Measurements from ENCODE around the gene KLF5.
"Not testable (repeated sequence)": the region's sequence is repeated elsewhere in the genome, so short reads cannot be mapped to it uniquely, and the experiment has no call there.

Gene KLF5

GRCh38 chr13:73058736-73059459 lies at the start of gene KLF5:
TSS of gene KLF5 (plus strand) at chr13:73059005. CDS start at chr13:73059328, 323 bp downstream.
- FAIRE-seq (peak; percentile 95), DNase-seq (ENCODE audit: insufficient read length, low spot score) (peak; percentile 97)

DNA sequence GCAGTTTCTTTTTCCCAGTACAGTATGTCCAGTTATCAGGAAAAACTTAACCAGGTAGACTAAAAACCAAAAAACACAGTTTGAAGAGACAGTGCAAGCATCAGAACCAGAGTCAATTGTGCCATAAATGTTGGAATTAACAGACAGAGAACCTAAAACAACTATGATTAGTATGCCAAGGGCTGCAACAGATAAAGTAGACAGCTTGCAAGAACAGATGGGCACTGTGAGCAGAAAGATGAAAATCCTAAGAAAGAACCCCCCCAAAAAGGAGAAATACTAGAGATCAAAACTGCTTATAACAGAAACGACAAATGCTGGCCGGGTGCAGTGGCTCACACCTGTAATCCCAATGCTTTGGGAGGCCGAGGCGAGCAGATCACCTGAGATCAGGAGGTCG lies 47.1 kb upstream of the KLF5 start:
- DNase-seq (ENCODE audit: insufficient read length, low spot score) = no peak
- no peak for FAIRE-seq

DNA sequence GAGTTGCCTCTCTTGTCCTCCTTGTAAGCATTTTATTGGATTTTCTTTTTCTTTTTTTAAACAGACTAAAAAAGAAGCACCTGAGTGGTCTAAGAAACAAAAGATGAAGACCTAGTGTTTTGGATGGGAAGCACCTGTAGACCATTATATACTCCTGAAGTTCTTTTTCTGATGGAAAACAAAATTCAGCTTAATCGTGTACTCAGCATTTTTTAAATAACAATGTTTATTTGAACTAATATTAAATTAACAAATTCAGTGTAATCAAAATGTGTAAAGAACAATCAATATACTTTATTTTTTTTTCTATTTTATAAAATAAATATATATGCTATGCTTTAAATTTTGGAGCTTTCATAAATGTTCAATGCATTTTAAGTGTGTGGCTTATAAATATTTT lies 43.0 kb upstream of the KLF5 start:
- FAIRE-seq (no peak), DNase-seq (ENCODE audit: insufficient read length, low spot score) (no peak)

GRCh38 chr13:73018336-73018735 lies 40.5 kb upstream of the KLF5 start:
- no peak for DNase-seq (ENCODE audit: insufficient read length, low spot score)
- FAIRE-seq = no peak

DNA sequence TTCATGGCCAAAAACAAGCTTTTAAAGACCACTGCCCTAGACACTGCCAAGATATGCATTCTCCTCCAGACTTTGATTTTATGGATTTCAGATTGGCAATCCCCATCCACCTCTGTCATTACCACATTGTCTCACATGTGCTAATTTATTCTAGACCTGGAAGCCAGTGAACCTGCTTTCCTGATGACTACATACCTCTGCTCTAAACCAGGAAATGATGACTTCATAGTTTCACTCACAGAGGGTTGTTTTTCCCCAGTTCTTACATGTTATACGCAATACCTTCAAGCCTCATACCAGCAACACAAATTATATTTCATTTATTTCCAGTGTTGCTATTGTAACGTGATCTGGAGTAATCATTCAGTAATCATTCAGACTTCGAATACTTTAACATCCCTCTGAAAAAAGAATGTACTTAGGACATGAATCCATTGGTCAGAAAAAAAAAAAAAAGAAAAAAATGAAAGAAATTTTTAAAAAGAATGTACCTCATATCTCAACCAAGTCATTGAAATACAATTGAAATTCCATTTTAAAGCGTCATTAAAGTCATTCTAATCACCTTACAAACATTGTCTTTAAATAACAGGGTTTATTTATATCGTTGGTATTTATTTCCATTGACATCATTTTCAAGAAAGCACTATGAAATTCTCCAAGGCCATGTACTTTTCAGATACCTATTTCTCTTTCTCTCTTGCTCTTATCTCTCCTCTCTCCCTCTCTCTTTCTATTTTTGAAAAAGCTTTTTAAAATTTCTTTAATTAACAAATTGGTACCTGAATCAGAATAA lies 33.4 kb upstream of the KLF5 start:
- no peak for DNase-seq (ENCODE audit: insufficient read length, low spot score)

DNA sequence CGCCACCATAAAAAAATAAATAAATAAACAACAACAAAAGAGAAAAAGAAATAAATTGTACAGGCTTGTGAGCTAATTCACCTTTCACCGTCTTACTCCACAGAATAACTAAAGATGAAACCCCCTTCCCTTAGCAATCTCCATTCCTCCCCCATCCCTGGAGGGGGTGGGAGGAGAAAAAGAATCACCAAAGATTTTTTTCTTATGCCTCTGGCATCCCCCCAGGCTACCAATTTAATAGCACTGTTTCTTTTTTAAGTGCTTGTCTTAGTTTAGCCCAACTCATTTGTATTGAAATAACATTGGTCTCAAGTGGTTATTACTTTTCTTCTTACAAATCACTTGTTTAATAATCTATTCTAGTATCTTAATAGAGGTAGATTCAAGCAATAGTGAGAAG lies 23.9 kb upstream of the KLF5 start:
- no peak for FAIRE-seq
- DNase-seq (ENCODE audit: insufficient read length, low spot score) = no peak

More for the DNA sequence above, 33.4 kb upstream of the KLF5 start:
- FAIRE-seq = no peak

GRCh38 chr13:73035660-73036059 lies 23.1 kb upstream of the KLF5 start:
- no peak for DNase-seq (ENCODE audit: insufficient read length, low spot score)

DNA sequence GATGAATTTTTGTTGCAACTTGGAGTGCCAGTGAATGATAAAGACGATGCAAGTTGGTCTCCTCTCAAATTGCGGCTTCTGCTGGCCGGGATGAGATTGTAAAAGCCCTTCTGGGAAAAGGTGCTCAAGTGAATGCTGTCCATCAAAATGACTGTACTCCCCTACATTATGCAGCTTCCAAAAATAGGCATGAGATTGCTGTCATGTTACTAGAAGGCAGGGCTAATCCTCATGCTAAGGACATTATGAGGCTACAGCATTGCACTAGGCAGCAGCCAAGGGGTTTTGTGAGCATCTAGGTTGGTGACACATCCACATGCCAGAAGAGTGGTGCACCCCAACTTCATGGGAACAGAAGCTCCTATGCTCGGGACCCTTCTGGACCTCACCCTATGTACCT lies 22.2 kb upstream of the KLF5 start:
- FAIRE-seq = no peak
- no peak for DNase-seq (ENCODE audit: insufficient read length, low spot score)

More at GRCh38 chr13:73035660-73036059, 23.1 kb upstream of the KLF5 start:
- FAIRE-seq = no peak

GRCh38 chr13:73038064-73038463 lies 20.7 kb upstream of the KLF5 start:
- DNase-seq (ENCODE audit: insufficient read length, low spot score) (no peak), FAIRE-seq (no peak)

- DNase-seq (ENCODE audit: insufficient read length, low spot score) (no peak), FAIRE-seq (no peak)
Measured at GRCh38 chr13:73039201-73040108, 19.4 kb upstream of the KLF5 start.

DNA sequence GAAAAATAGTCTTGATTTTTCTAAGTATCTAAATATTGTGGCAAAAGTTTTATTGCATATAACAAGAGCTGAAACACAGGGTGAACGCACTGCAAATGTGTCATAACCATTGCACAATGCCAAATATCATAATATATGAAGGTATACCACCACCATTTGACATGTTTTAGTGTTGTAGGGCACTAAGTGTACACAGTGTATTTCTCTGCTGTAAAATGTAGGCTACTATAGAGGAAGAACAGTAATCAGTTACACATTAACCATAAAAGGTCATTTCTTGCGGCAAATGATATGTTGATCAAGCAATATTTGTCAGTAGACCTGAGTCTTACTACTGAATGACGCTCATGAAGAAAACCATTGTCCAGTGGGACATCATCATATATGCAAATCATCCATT lies 18.3 kb upstream of the KLF5 start:
- FAIRE-seq (no peak), DNase-seq (ENCODE audit: insufficient read length, low spot score) (no peak)

DNA sequence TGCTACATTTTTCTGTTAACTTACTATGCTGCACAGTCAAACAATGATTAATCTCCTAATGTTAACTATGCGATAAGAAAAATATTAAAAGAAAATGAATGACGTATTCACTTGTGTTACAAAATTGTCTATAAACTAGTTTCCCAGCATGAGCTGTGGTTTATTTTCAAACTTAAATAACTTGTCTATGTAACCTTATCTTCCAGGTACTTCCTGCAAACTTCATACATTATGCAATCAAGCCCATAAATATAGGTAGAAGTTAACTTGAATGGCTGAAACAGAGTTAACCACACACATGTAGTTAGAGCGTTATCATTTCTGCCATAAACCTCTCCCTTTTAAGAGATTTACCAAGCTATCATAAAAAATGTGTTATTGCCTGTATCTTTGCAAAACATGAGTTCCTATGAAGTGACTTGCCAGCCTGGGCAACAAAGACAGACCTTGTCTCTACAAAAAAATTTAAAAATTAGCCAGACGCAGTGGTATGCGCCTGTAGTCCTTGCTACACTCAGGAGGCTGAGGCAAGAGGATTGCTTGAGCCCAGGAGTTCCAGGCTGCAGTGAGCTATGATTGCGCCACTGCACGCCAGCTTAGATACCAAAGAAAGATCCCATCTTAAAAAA lies 17.7 kb upstream of the KLF5 start:
- FAIRE-seq = no peak
- DNase-seq (ENCODE audit: insufficient read length, low spot score) = no peak

GRCh38 chr13:73045031-73045430 lies 13.8 kb upstream of the KLF5 start:
- no peak for DNase-seq (ENCODE audit: insufficient read length, low spot score)
- FAIRE-seq = no peak

- FAIRE-seq = not testable (repeated sequence)
Measured at GRCh38 chr13:73048615-73049014, 10.2 kb upstream of the KLF5 start.

GRCh38 chr13:73054712-73055111 lies 4.1 kb upstream of the KLF5 start:
- FAIRE-seq = no peak
- DNase-seq (ENCODE audit: insufficient read length, low spot score) = no peak

More at GRCh38 chr13:73048615-73049014, 10.2 kb upstream of the KLF5 start:
- DNase-seq (ENCODE audit: insufficient read length, low spot score) = not testable (repeated sequence)

DNA sequence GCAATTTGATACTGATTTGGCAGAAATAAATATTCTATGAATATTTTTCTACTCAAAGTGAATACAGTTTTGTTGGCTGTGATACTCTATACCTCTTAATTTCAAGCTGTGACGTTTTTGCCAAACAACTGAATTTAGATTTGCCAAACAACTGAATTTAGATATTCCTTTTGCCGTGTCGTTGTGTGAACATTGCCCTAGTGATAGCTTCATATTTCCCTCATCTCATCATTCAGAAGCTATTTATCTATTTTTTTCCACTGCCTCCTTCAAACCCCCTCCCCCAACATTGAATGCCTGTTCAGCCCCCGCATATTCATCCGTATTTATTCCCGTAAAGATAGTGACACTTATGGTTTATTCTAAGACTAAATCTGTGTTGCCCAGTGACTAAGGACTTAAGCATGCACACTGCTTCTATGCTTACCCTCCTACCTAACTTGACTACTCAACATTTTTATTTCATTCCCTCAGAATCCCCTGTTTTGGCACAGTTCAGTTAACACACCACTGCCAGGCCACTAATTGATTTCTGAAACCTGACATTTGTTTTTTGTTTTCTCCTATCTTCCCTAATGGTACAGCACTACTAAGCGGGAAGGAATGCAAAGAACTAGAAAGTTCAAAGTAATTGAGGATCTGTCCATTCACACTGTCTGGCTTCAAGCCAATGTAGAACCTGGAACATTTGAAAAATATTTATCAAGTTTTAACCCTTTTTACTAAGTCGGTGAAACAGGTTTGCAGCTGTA lies 2.8 kb upstream of the KLF5 start:
- DNase-seq (ENCODE audit: insufficient read length, low spot score) = no peak

DNA sequence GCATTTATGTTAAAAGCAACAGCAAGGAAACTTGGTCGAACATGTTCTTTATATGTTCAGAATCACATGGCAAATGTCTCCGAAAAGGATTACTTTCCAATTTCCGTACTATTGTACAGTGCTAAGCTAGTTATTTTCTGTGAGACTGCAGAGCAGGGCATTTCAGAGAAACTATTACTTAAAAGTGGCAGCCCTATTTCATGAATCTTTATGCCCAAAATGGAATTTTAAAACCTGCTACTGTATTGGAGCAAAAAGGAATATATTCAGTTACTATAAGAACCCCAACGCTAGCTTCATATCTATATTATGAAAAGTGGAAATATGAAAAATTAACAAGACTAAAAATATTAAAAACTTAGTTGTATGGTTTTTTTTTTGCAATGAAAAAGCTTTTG lies 2.2 kb upstream of the KLF5 start:
- DNase-seq (ENCODE audit: insufficient read length, low spot score) (no peak), FAIRE-seq (no peak)

More for the DNA sequence above, 2.8 kb upstream of the KLF5 start:
- FAIRE-seq = no peak

DNA sequence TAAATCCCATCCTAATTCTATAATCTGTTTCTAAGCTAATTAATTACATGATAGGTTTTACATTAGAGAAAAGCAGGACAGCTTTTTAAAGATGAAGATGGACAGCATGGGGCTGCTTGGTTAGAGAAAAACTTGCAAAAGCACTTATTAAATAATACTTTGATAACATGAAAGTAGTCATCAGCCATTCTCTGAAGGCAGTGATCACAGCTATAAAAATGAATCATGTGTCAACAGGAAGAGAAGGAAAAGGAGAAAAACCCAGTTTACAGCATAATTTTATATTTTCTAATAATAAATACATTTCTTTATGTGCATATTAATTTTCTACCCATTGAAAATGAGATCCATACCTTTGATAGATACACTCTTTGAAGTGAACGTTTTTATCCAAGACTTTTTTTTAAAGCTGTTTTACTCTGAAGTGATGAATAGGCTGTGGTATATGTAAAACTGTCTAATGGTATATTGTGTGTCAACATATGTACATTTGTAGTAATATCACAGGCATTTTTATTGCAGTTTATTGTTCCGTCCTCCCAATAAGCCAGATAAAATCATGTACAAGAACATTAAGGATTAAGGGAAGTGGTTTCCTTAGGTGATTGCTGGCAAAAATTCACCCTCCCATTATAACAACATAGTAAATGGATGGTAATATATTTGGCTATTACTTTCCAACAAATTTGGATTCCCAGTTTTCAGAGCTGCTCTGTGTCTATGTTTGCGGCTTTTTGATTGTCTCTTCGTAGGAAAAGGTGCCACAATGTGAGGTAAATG lies 1.3 kb upstream of the KLF5 start:
- DNase-seq (ENCODE audit: insufficient read length, low spot score) (no peak), FAIRE-seq (no peak)

DNA sequence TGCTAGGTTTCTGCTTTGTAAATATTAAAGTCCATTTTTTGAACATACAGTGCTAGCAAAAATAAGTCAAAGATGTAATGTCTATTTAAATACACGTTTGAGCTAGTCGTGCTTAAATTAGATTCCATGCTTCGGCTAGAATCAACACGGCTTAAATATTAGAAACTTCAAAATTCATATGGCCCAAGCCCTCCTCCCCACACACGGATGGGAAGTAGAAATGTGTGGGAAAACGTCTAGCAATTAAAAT lies 816 bp upstream of the KLF5 start:
- DNase-seq (ENCODE audit: insufficient read length, low spot score) (no peak), FAIRE-seq (no peak)

DNA sequence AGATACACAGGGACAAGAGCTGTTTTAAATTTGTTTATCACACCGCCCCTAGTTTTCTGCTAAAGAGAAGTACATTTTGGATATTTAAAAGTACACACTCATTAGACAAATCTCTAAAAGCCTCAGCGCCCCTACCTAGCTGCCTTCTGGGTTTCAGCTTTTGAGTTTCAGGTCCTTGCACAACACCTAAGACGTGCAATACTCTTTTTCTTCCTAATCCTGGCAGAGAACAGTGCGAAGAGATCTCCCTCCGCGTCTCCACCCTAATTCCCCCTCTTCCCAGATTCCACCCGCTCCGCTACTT lies 421 bp upstream of the KLF5 start:
- DNase-seq (ENCODE audit: insufficient read length, low spot score) = no peak

More for the DNA sequence above, 421 bp upstream of the KLF5 start:
- no peak for FAIRE-seq

Data from GM19239 (cell line).